Right lobe of liver (tissue), 4 donors: ENCODE results near the gene VPS37D.

ENCODE experiments used
- POLR2A ChIP-seq: fragments of 450-650 bp; IDR thresholded peaks from one replicate; pipeline ENCODE4 v1.6.1; 2017; ENCODE audit warnings: antibody characterized with exemption, mild to moderate bottlenecking
- TF ChIP-seq, protein P1 (sequence below), 4 donors: fragments of 200-600 bp in 3 of 4; fragments of 450-650 bp in 1 of 4; IDR thresholded peaks; one replicate each; pipeline versions ENCODE4 v1.5.1 to v1.8.0; 2016 to 2022; ENCODE audit warnings: antibody characterized with exemption in 4 of 4, mild to moderate bottlenecking in 2 of 4
- donor health status: DM: no; HTN: no; CAD: no.
- donor health status: DM: no; HTN: no; CAD: no.
- donor health status: DM: no; HTN: yes; CAD: no.

DNA sequence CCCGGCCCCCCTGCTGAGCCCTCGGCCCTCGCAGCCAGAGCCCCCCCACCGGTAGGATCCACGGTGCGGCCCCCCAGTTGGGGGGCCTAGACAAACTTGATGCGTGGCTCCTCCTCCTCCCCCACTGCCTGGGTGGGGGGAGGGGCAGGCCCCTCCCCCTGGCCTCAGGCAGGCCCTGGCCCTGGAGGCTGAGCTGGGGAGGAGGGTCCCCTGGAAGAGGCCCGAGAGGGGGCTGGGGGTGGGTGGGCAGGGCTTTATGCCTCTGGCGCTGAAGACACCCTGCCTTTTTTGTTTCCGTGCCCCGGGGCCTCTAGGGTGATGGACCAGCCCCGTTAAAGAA, 3.7 kb downstream of the VPS37D start:
- TF ChIP-seq, protein P1, sequence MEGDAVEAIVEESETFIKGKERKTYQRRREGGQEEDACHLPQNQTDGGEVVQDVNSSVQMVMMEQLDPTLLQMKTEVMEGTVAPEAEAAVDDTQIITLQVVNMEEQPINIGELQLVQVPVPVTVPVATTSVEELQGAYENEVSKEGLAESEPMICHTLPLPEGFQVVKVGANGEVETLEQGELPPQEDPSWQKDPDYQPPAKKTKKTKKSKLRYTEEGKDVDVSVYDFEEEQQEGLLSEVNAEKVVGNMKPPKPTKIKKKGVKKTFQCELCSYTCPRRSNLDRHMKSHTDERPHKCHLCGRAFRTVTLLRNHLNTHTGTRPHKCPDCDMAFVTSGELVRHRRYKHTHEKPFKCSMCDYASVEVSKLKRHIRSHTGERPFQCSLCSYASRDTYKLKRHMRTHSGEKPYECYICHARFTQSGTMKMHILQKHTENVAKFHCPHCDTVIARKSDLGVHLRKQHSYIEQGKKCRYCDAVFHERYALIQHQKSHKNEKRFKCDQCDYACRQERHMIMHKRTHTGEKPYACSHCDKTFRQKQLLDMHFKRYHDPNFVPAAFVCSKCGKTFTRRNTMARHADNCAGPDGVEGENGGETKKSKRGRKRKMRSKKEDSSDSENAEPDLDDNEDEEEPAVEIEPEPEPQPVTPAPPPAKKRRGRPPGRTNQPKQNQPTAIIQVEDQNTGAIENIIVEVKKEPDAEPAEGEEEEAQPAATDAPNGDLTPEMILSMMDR (IDR thresholded peaks at IDR 0.05): no peak
- no peak for TF ChIP-seq POLR2A
